Spleen (tissue), 13 donors: ENCODE results near the gene FADS3. TPM values are rescaled to one million over a fixed set of nuclear protein-coding genes. Genes with fewer than 3 reads are reported as not detected.

ENCODE experiments used
- DNase-seq: peaks from one replicate; pipeline ENCODE4 v3.0.0-alpha.2; 2020
- H3K27ac ChIP-seq, 8 donors: fragments of 200-600 bp; sonication (generic) in 7 of 8; 1 replicate in 4 of 8; 2 replicates in 4 of 8; pipeline versions ENCODE4 v1.5.0 to v1.8.0; 2016 to 2021; ENCODE audit warnings: inconsistent platforms in 4 of 8, mild to moderate bottlenecking in 4 of 8, moderate library complexity in 1 of 8
- H3K27me3 ChIP-seq, 7 donors: fragments of 200-600 bp; sonication (generic) in 6 of 7; replicated peaks in 1 of 7; 1 replicate in 4 of 7; 2 replicates in 3 of 7; pipeline versions ENCODE4 v1.5.0 to v1.8.0; 2016 to 2021; ENCODE audit warnings: inconsistent platforms in 3 of 7, mild to moderate bottlenecking in 1 of 7
- H3K36me3 ChIP-seq, 6 donors: fragments of 200-600 bp; sonication (generic) in 5 of 6; 1 replicate in 4 of 6; 2 replicates in 2 of 6; pipeline versions ENCODE4 v1.5.0 to v1.8.0; 2016 to 2021; ENCODE audit warnings: inconsistent platforms in 2 of 6
- H3K4me1 ChIP-seq, 6 donors: fragments of 200-600 bp; sonication (generic) in 5 of 6; 1 replicate in 3 of 6; 2 replicates in 3 of 6; pipeline versions ENCODE4 v1.5.0 to v1.8.0; 2016 to 2021; ENCODE audit warnings: inconsistent platforms in 3 of 6
- H3K4me3 ChIP-seq, 8 donors: fragments of 200-600 bp; sonication (generic) in 7 of 8; 1 replicate in 4 of 8; 2 replicates in 4 of 8; pipeline versions ENCODE4 v1.5.0 to v1.8.0; 2016 to 2021; ENCODE audit warnings: inconsistent platforms in 4 of 8, mild to moderate bottlenecking in 4 of 8, moderate library complexity in 2 of 8
- H3K9me3 ChIP-seq, 8 donors: fragments of 200-600 bp; sonication (generic) in 7 of 8; 1 replicate in 4 of 8; 2 replicates in 4 of 8; pipeline versions ENCODE4 v1.5.0 to v1.8.0; 2016 to 2021; ENCODE audit warnings: inconsistent platforms in 4 of 8
- CTCF ChIP-seq, 11 experiments: fragments of 200-600 bp in 7 of 11; fragments of 450-650 bp in 4 of 11; sonication (generic) in 4 of 11; IDR thresholded peaks in 8 of 11; conservative IDR thresholded peaks in 3 of 11; 1 replicate in 7 of 11; 2 replicates in 4 of 11; pipeline versions ENCODE4 v1.4.0 to v1.8.0; 2016 to 2021; ENCODE audit warnings: antibody characterized with exemption in 11 of 11, inconsistent platforms in 4 of 11, mild to moderate bottlenecking in 1 of 11
- POLR2A ChIP-seq, 3 donors: fragments of 450-650 bp; IDR thresholded peaks; one replicate each; pipeline ENCODE4 v1.5.1; 2017; ENCODE audit warnings: antibody characterized with exemption in 3 of 3, mild to moderate bottlenecking in 1 of 3
- POLR2AphosphoS5 ChIP-seq, 3 donors: sonication (generic); formaldehyde crosslinking; IDR thresholded peaks; one replicate each; pipeline ENCODE4 v1.5.1; 2017; ENCODE audit warnings: antibody characterized with exemption in 3 of 3
- WGBS, 5 donors: extraction: QIAGEN DNeasy Blood & Tissue Kit in 3 of 5; methylation state at CpG; one replicate each; pipeline versions ENCODE4 v1.1.5 to v1.1.7; 2013 to 2018; 5-methylcytosine and 5-hydroxymethylcytosine counted together
- intact Hi-C: fragments of 100-400 bp; cut with DNase I; formaldehyde crosslinking; loops from one replicate; pipeline ENCODE4 v1.15.0; 2023; ENCODE audit warnings: low total_unique reads
- long read RNA-seq, 2 donors: transcript quantifications; one replicate each; lab custom pipeline, GENCODE V29; 2026
- polyA plus RNA-seq, 3 donors: library from polyadenylated mRNA; stranded (reverse); fragments of 200-250 nt; gene quantifications; one replicate each; pipeline ENCODE4 v1.2.1, GENCODE V29; 2013
- total RNA-seq, 7 donors: library from RNA; depleted of rRNA in 3 of 7; stranded (reverse); fragments of >200 nt in 3 of 7; fragmentation: NEBNext Ultra II Directional in 4 of 7; extraction: Animal tissue kit (Norgen Biotek cat#: 25700) in 4 of 7; gene quantifications; one replicate each; pipeline versions ENCODE4 v1.1.0 to v1.2.1, GENCODE V29; 2016 to 2021
- donor health status: healthy with polysubstance abuse.
- donor health status: DM: no; HTN: no; CAD: no; lungs with moderate emphysema.
- donor health status: DM: no; HTN: no; CAD: no.
- donor health status: Bipolar disorder and iron deficiency.
- donor health status: healthy.
- donor health status: DM: no; HTN: no; CAD: no.
- donor health status: DM: yes; HTN: yes; CAD: no.

FADS3 gene, protein sequence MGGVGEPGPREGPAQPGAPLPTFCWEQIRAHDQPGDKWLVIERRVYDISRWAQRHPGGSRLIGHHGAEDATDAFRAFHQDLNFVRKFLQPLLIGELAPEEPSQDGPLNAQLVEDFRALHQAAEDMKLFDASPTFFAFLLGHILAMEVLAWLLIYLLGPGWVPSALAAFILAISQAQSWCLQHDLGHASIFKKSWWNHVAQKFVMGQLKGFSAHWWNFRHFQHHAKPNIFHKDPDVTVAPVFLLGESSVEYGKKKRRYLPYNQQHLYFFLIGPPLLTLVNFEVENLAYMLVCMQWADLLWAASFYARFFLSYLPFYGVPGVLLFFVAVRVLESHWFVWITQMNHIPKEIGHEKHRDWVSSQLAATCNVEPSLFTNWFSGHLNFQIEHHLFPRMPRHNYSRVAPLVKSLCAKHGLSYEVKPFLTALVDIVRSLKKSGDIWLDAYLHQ
- 10 to 100 TPM; 26.3 to 40.8 (median 32.0) TPM for total RNA-seq
- 10 to 100 TPM; 39.3 to 63.6 (median 52.7) TPM for polyA plus RNA-seq
- long read RNA-seq, donor 1, partial matches to known transcripts = 0 of 3 reads
- long read RNA-seq, donor 1, other reads (novel, unspliced or antisense) = 0 of 3 reads
- long read RNA-seq, donor 2, partial matches to known transcripts = 0 of 3 reads
- long read RNA-seq, donor 2, other reads (novel, unspliced or antisense) = 0 of 3 reads

- 0 to 1% (median 0%) methylated on average over 10 to 96 of the region's 96 CpGs for WGBS, 5 donors
- intact Hi-C loops = loop anchor here (10.0 kb wide), 1 partner anchor 97 kb away; the partner anchor contains the start of genes FEN1 and TMEM258
Observed at GRCh38 chr11:61891331-61892084, at the start of gene FADS3. FADS3 (minus strand) TSS chr11:61891545; CDS start chr11:61891381, 164 bp downstream.

GRCh38 chr11:61940466-61940865 is 49.1 kb upstream of the FADS3 start:
- TF ChIP-seq CTCF (IDR thresholded peaks at IDR 0.05 in 8 of 11, conservative IDR thresholded peaks at IDR 0.05 in 3 of 11) (no peak), POLR2AphosphoS5 (IDR thresholded peaks at IDR 0.05) (no peak), POLR2A (IDR thresholded peaks at IDR 0.05) (no peak)
- intact Hi-C loops = loop anchor here (10.0 kb wide), 1 partner anchor 146 kb away; the partner anchor contains the start of genes FEN1 and TMEM258
- WGBS, 5 donors = 87 to 95% (median 88%) methylated on average over 10 of the region's 10 CpGs

More at GRCh38 chr11:61891331-61892084, at the start of gene FADS3:
- no peaks in the 10 kb centered on the region for H3K9me3 ChIP-seq
- H3K27me3 ChIP-seq = peaks cover 0 to 15% (median 0%) of the 10 kb centered on the region in 7 donors
- peak within 1 kb of the TSS; percentile 69 to 94 (median 84) for H3K27ac ChIP-seq
- peaks cover 0 to 5% (median 0%) of the 10 kb centered on the region in 6 donors for H3K36me3 ChIP-seq
- peak within 1 kb of the TSS; percentile 62 to 96 (median 76) for H3K4me3 ChIP-seq
- TF ChIP-seq CTCF (IDR thresholded peaks at IDR 0.05 in 8 of 11, conservative IDR thresholded peaks at IDR 0.05 in 3 of 11) (peak in 3 of 11 experiments; percentile 14 to 28 (median 26)), POLR2A (IDR thresholded peaks at IDR 0.05) (no peak), POLR2AphosphoS5 (IDR thresholded peaks at IDR 0.05) (peak; percentile 55 to 78 (median 74))
- H3K4me1 ChIP-seq = peaks cover 14 to 80% (median 40%) of the 10 kb centered on the region in 6 donors
- DNase-seq = peak; percentile 94

GRCh38 chr11:61935861-61936260 is 44.5 kb upstream of the FADS3 start:
- DNase-seq = no peak
- Histone ChIP-seq H3K4me1 (no peaks in the 10 kb centered on the region), H3K9me3 (peaks cover 0 to 39% (median 27%) of the 10 kb centered on the region in 8 donors), H3K4me3 (no peak overlapping the region), H3K27ac (no peak overlapping the region), H3K36me3 (no peaks in the 10 kb centered on the region), H3K27me3 (peaks cover 0 to 15% (median 0%) of the 10 kb centered on the region in 7 donors)
- intact Hi-C loops = no loop called here
- 69 to 82% (median 71%) methylated on average over 2 of the region's 2 CpGs for WGBS, 5 donors
- TF ChIP-seq CTCF (IDR thresholded peaks at IDR 0.05 in 8 of 11, conservative IDR thresholded peaks at IDR 0.05 in 3 of 11) (no peak), POLR2A (IDR thresholded peaks at IDR 0.05) (no peak), POLR2AphosphoS5 (IDR thresholded peaks at IDR 0.05) (no peak)

More at GRCh38 chr11:61940466-61940865, 49.1 kb upstream of the FADS3 start:
- Histone ChIP-seq H3K4me1 (no peaks in the 10 kb centered on the region), H3K4me3 (no peak overlapping the region), H3K27me3 (peaks cover 0 to 2% (median 0%) of the 10 kb centered on the region in 7 donors), H3K9me3 (peaks cover 0 to 27% (median 25%) of the 10 kb centered on the region in 8 donors), H3K36me3 (no peaks in the 10 kb centered on the region), H3K27ac (no peak overlapping the region)
- DNase-seq = no peak
